ENCODE measurements around the gene TRAPPC8. TPM values are rescaled to one million over a fixed set of nuclear protein-coding genes. Genes with fewer than 3 reads are reported as not detected.
"Not testable (repeated sequence)": the region's sequence is repeated elsewhere in the genome, so short reads cannot be mapped to it uniquely, and the experiment has no call there.

The TRAPPC8 gene
- total RNA-seq, 1 donor from 2014 or later, result 51.5 TPM

DNA sequence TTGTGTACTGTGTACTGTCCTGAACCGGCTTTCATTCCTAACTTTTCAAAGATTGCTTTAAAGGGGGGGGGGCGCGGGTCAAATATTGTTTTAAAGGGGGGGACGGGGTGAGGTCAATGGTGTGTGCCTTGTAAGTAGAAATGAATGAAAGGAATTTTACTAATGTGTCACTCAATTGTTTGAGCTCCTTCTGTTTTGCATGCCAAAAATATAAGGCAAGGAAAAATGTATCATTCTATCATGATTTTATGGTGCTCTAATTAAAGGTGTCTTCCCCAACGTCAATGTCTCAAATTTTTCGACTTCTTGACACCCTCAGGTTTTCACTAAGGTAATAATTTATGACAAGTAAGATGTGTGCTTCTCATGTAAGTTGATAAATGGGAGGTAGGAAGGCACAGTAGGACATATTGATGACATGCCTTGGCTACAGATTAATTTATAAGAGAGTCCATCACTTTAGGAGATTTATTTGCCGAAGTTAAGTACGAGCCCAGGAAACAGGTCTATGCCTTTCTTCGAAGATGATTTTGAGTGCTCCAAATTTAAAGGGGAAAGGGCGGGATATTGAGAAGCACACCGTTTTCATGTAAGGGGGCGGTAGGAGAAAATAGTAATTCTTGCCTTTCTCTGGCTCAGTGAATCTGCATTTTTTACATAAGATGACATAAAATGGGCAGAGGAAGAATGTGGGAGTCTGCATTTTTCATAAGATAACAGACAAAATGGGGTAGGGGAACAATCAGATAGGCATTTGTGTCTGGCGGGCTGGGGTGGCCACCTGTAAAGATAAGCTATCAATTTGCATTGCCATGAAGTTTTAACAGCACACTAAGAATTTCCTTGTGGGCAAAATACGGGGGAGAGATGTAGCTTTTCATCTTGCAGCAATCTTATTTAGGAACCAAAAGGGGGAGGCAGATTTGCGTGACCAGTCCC is 1.2 kb upstream of the TRAPPC8 start:
- peak overlapping the region; percentile 100 for H3K4me3 Mint-ChIP-seq
- peaks cover 7% of the 10 kb centered on the region for H3K4me1 ChIP-seq
- peak overlapping the region; percentile 98 for H2AFZ ChIP-seq (replicated peaks)
- H3K27me3 ChIP-seq, result no peaks in the 10 kb centered on the region
- TF ChIP-seq EZH2 (IDR thresholded peaks at IDR 0.05) (no peak), EZH2phosphoT487 (IDR thresholded peaks at IDR 0.05) (no peak)
- TF ChIP-seq, protein P1, sequence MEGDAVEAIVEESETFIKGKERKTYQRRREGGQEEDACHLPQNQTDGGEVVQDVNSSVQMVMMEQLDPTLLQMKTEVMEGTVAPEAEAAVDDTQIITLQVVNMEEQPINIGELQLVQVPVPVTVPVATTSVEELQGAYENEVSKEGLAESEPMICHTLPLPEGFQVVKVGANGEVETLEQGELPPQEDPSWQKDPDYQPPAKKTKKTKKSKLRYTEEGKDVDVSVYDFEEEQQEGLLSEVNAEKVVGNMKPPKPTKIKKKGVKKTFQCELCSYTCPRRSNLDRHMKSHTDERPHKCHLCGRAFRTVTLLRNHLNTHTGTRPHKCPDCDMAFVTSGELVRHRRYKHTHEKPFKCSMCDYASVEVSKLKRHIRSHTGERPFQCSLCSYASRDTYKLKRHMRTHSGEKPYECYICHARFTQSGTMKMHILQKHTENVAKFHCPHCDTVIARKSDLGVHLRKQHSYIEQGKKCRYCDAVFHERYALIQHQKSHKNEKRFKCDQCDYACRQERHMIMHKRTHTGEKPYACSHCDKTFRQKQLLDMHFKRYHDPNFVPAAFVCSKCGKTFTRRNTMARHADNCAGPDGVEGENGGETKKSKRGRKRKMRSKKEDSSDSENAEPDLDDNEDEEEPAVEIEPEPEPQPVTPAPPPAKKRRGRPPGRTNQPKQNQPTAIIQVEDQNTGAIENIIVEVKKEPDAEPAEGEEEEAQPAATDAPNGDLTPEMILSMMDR (IDR thresholded peaks at IDR 0.05), result no peak
- no peaks in the 10 kb centered on the region for H3K9me3 ChIP-seq (ENCODE audit: low read depth)
- no peaks in the 10 kb centered on the region for H3K36me3 ChIP-seq
- peak overlapping the region; percentile 78 for H3K27ac Mint-ChIP-seq
- H3K4me1 Mint-ChIP-seq, result peaks cover 29% of the 10 kb centered on the region
- H3K27me3 Mint-ChIP-seq (ENCODE audit: insufficient read depth, low read depth), result peaks cover 2% of the 10 kb centered on the region
- peaks cover 9% of the 10 kb centered on the region for H3F3A ChIP-seq (ENCODE audit: low read depth)
- peak overlapping the region; percentile 69 for H3K4me3 ChIP-seq
- DNase-seq (ENCODE audit: low spot score), result no peak
- peak overlapping the region; percentile 81 for H3K4me2 ChIP-seq
- H3K9ac ChIP-seq, result no peak overlapping the region
- H4K20me1 ChIP-seq (ENCODE audit: low read depth), result peaks cover 20% of the 10 kb centered on the region
- H3K36me3 Mint-ChIP-seq, result peaks cover 5% of the 10 kb centered on the region
- H3K9me3 Mint-ChIP-seq, result no peaks in the 10 kb centered on the region
- H3K79me2 ChIP-seq (ENCODE audit: low read depth), result peaks cover 37% of the 10 kb centered on the region
- no peak overlapping the region for H3K27ac ChIP-seq

DNA sequence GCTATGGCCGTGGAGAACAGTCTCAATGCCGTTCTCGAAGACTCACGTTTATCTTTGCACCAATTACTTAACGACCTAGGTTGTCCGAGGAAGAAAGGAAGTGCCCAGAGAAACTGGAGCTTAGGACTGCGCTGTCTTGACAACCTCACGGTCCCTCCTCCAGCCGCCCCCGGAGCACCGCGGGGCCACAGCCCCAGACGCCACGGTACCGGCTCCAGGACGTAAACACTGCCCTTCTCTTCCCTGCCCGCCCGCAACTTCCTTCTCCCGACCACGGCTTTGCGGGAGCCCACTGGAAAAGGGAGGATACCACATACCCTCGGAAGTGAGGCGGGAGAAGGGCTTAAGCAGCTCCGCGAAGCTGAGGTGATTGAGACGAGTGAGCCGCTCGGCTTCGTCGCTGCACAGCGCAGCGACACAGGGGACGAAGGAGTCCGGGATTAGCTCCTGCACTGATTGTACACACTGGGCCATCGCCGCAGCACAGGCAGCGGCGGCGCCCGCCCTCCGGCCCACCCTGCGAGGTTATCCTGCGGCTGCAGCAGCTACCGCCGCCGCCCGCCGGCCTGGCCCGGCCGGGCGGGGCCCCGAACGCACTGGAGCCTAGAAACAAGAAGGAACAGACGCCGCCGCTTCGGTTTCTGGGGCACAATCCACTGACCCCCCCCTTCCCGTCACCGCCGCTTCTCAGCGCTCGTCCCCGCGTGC is 483 bp downstream of the TRAPPC8 start:
- H3K9me3 ChIP-seq (ENCODE audit: low read depth), result no peaks in the 10 kb centered on the region
- peaks cover 6% of the 10 kb centered on the region for H3K36me3 Mint-ChIP-seq
- no peaks in the 10 kb centered on the region for H3K27me3 ChIP-seq
- peak overlapping the region; percentile 79 for H3K9ac ChIP-seq
- peak overlapping the region; percentile 72 for H3K27ac ChIP-seq
- H3K9me3 Mint-ChIP-seq, result no peaks in the 10 kb centered on the region
- H3K4me1 ChIP-seq, result peaks cover 7% of the 10 kb centered on the region
- peak overlapping the region; percentile 90 for H3K4me2 ChIP-seq
- peaks cover 54% of the 10 kb centered on the region for H3K79me2 ChIP-seq (ENCODE audit: low read depth)
- peak overlapping the region; percentile 100 for H3K27ac Mint-ChIP-seq
- peak overlapping the region; percentile 53 for H2AFZ ChIP-seq (replicated peaks)
- DNase-seq (ENCODE audit: low spot score), result peak; percentile 88
- peaks cover 9% of the 10 kb centered on the region for H3F3A ChIP-seq (ENCODE audit: low read depth)
- peak overlapping the region; percentile 100 for H3K4me3 Mint-ChIP-seq
- TF ChIP-seq EZH2 (IDR thresholded peaks at IDR 0.05) (no peak), EZH2phosphoT487 (IDR thresholded peaks at IDR 0.05) (no peak)
- TF ChIP-seq, protein P1 (IDR thresholded peaks at IDR 0.05), result no peak
- H3K4me1 Mint-ChIP-seq, result peaks cover 30% of the 10 kb centered on the region
- peak overlapping the region; percentile 69 for H3K4me3 ChIP-seq
- H4K20me1 ChIP-seq (ENCODE audit: low read depth), result peaks cover 21% of the 10 kb centered on the region
- H3K27me3 Mint-ChIP-seq (ENCODE audit: insufficient read depth, low read depth), result peaks cover 2% of the 10 kb centered on the region
- H3K36me3 ChIP-seq, result no peaks in the 10 kb centered on the region

DNA sequence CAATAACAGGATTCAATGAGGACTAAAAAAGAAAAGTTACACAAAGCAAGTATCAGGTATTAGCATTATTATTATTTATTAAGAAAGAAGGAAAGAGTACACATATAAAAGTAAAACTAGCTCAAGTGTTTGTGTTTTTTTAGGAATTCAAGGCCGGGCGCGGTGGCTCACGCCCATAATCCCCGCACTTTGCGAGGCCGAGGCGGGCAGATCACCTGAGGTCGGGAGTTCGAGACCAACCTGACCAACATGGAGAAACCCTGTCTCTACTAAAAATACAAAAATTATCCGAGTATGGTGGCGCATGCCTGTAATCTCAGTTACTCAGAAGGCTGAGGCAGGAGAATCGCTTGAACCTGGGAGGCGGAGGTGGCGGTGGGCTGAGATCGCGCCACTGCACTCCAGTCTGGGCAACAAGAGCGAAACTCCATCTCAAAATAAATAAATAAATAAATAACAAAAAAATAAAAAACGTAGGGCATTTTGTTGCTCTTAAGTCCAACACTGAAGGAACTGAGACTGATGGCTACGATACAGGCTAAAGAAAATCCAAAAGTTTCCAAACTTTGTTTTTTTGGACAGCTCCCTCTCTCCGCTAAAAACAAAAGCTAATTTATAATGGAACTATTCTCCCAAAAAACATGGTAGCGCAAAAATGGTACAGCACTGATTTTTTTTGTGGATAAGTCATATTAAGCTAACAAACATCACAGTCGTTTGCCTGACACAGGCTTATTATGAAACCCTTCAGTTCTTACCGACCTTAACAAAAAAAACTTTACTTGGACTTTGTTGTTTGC is 1.7 kb downstream of the TRAPPC8 start:
- TF ChIP-seq EZH2 (IDR thresholded peaks at IDR 0.05) (no peak), EZH2phosphoT487 (IDR thresholded peaks at IDR 0.05) (no peak)
- TF ChIP-seq, protein P1 (IDR thresholded peaks at IDR 0.05), result no peak
- Histone ChIP-seq H3F3A (ENCODE audit: low read depth) (peaks cover 9% of the 10 kb centered on the region), H3K9ac (peak overlapping the region; percentile 79), H3K4me1 (peaks cover 7% of the 10 kb centered on the region), H3K4me3 (peak overlapping the region; percentile 69), H3K4me2 (peak overlapping the region; percentile 90), H3K79me2 (ENCODE audit: low read depth) (peaks cover 65% of the 10 kb centered on the region), H2AFZ (replicated peaks) (no peak overlapping the region), H3K27me3 (no peaks in the 10 kb centered on the region), H4K20me1 (ENCODE audit: low read depth) (peaks cover 21% of the 10 kb centered on the region), H3K27ac (no peak overlapping the region), H3K36me3 (no peaks in the 10 kb centered on the region), H3K9me3 (ENCODE audit: low read depth) (no peaks in the 10 kb centered on the region)
- H3K4me1 Mint-ChIP-seq, result peaks cover 30% of the 10 kb centered on the region
- H3K9me3 Mint-ChIP-seq, result no peaks in the 10 kb centered on the region
- H3K27me3 Mint-ChIP-seq (ENCODE audit: insufficient read depth, low read depth), result peaks cover 2% of the 10 kb centered on the region
- no peak overlapping the region for H3K27ac Mint-ChIP-seq
- H3K36me3 Mint-ChIP-seq, result peaks cover 6% of the 10 kb centered on the region
- peak overlapping the region; percentile 100 for H3K4me3 Mint-ChIP-seq
- no peak for DNase-seq (ENCODE audit: low spot score)

- not testable (repeated sequence) for H3K9me3 Mint-ChIP-seq; H3K4me2 ChIP-seq; H3K27ac Mint-ChIP-seq; H3K4me1 ChIP-seq; H4K20me1 ChIP-seq (ENCODE audit: low read depth); H3K9me3 ChIP-seq (ENCODE audit: low read depth); H3K27me3 Mint-ChIP-seq (ENCODE audit: insufficient read depth, low read depth); H2AFZ ChIP-seq (replicated peaks); H3K27me3 ChIP-seq; H3F3A ChIP-seq (ENCODE audit: low read depth); H3K4me3 ChIP-seq; H3K4me3 Mint-ChIP-seq; H3K36me3 ChIP-seq; H3K27ac ChIP-seq; DNase-seq (ENCODE audit: low spot score); H3K36me3 Mint-ChIP-seq; H3K9ac ChIP-seq
- peaks cover 11% of the 10 kb centered on the region for H3K4me1 Mint-ChIP-seq
- peaks cover 87% of the 10 kb centered on the region for H3K79me2 ChIP-seq (ENCODE audit: low read depth)
Observed at GRCh38 chr18:31934773-31935172, 8.2 kb downstream of the TRAPPC8 start.

Data from neural progenitor cell (in vitro differentiated cells).